Esophagus squamous epithelium (tissue), 4 donors: ENCODE measurements around the gene CARMIL3.
"Not testable (repeated sequence)": the region's sequence is repeated elsewhere in the genome, so short reads cannot be mapped to it uniquely, and the experiment has no call there.

ENCODE experiments used
- POLR2A ChIP-seq, 4 donors: fragments of 450-650 bp; IDR thresholded peaks; one replicate each; pipeline ENCODE4 v1.6.1; 2017; ENCODE audit warnings: antibody characterized with exemption in 4 of 4, mild to moderate bottlenecking in 4 of 4, moderate library complexity in 3 of 4
- TF ChIP-seq, protein P1 (sequence below), 6 experiments: fragments of 450-650 bp in 4 of 6; fragments of 200-600 bp in 2 of 6; sonication (generic) in 2 of 6; IDR thresholded peaks; one replicate each; pipeline ENCODE4 v1.5.1; 2016 to 2019; ENCODE audit warnings: antibody characterized with exemption in 6 of 6, mild to moderate bottlenecking in 4 of 6, moderate library complexity in 4 of 6

DNA sequence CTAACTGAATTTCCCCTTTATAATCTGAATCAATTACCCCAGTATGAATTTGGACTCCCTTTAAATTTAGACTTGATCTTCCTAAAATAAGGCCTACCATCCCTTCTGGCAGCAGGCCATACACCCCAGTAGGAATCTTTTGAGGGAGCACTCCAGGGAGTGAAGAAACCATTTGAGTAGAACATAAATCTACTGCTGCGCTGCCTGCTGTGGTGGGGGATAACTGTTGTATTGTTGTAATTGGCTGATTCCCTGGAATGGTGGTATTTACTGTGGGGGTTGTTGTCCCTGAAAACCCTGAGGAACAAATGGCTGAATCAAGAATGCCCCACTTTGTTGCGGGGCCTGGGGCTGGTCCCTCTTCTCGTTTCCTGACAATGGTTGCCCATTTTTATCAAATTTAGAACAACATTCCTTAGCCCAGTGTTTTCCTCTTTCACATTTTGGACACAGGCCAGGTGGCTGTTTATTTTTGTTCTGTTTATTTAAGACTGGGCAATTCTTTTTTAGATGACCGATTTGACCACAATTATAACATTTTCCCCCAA, 39.0 kb upstream of the CARMIL3 start:
- TF ChIP-seq, protein P1, sequence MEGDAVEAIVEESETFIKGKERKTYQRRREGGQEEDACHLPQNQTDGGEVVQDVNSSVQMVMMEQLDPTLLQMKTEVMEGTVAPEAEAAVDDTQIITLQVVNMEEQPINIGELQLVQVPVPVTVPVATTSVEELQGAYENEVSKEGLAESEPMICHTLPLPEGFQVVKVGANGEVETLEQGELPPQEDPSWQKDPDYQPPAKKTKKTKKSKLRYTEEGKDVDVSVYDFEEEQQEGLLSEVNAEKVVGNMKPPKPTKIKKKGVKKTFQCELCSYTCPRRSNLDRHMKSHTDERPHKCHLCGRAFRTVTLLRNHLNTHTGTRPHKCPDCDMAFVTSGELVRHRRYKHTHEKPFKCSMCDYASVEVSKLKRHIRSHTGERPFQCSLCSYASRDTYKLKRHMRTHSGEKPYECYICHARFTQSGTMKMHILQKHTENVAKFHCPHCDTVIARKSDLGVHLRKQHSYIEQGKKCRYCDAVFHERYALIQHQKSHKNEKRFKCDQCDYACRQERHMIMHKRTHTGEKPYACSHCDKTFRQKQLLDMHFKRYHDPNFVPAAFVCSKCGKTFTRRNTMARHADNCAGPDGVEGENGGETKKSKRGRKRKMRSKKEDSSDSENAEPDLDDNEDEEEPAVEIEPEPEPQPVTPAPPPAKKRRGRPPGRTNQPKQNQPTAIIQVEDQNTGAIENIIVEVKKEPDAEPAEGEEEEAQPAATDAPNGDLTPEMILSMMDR (IDR thresholded peaks at IDR 0.05) = not testable (repeated sequence)
- not testable (repeated sequence) for TF ChIP-seq POLR2A (IDR thresholded peaks at IDR 0.05)
